ENCODE measurements around the gene RTN4RL1. TPM values are rescaled to one million over a fixed set of nuclear protein-coding genes. Genes with fewer than 3 reads are reported as not detected.

RTN4RL1 gene
- total RNA-seq, 6 donors from 2014 or later, result 5.1 to 7.3 (median 6.2) TPM

- no peak for ATAC-seq (ENCODE audit: low FRiP score in 2 of 2)
- Histone ChIP-seq H3K27ac (no peak overlapping the region), H3K27me3 (no peaks in the 10 kb centered on the region), H3K4me1 (peaks cover 6 to 10% (median 7%) of the 10 kb centered on the region in 4 donors), H3K36me3 (peaks cover 0 to 35% (median 25%) of the 10 kb centered on the region in 4 donors), H3K4me3 (no peak overlapping the region), H3K9me3 (no peaks in the 10 kb centered on the region)
- DNase-seq, result no peak
- TF ChIP-seq CTCF (IDR thresholded peaks at IDR 0.05), result no peak
- 93 to 97% methylated on average over 10 of the region's 10 CpGs for WGBS, 2 donors
Measured at GRCh38 chr17:2037155-2037554, 12.0 kb upstream of the RTN4RL1 start.

GRCh38 chr17:2035541-2036488 is 10.7 kb upstream of the RTN4RL1 start:
- peaks cover 0 to 35% (median 25%) of the 10 kb centered on the region in 4 donors for H3K36me3 ChIP-seq
- WGBS, 2 donors, result 84 to 91% methylated on average over 10 to 27 of the region's 29 CpGs
- no peak overlapping the region for H3K4me3 ChIP-seq
- DNase-seq (peak in 1 of 2 donors; percentile 72), ATAC-seq (ENCODE audit: low FRiP score in 2 of 2) (no peak)
- TF ChIP-seq EP300 (IDR thresholded peaks at IDR 0.05) (no peak), CTCF (IDR thresholded peaks at IDR 0.05) (no peak), POLR2A (IDR thresholded peaks at IDR 0.05) (no peak), POLR2AphosphoS5 (IDR thresholded peaks at IDR 0.05) (no peak)
- no peaks in the 10 kb centered on the region for H3K27me3 ChIP-seq
- H3K4me1 ChIP-seq, result peaks cover 8 to 14% (median 12%) of the 10 kb centered on the region in 4 donors
- no peaks in the 10 kb centered on the region for H3K9me3 ChIP-seq
- no peak overlapping the region for H3K27ac ChIP-seq

- 49 to 60% methylated on average over 2 to 8 of the region's 9 CpGs for WGBS, 2 donors
- TF ChIP-seq POLR2A (IDR thresholded peaks at IDR 0.05), result no peak
- no peak for ATAC-seq (ENCODE audit: low FRiP score in 2 of 2)
- peaks cover 0 to 32% (median 25%) of the 10 kb centered on the region in 4 donors for H3K36me3 ChIP-seq
- H3K4me3 ChIP-seq, result no peak overlapping the region
- peaks cover 11 to 17% (median 15%) of the 10 kb centered on the region in 4 donors for H3K4me1 ChIP-seq
- H3K27ac ChIP-seq, result no peak overlapping the region
- no peaks in the 10 kb centered on the region for H3K27me3 ChIP-seq
- DNase-seq, result no peak
- no peaks in the 10 kb centered on the region for H3K9me3 ChIP-seq
Measured at GRCh38 chr17:2034806-2035540, 9.8 kb upstream of the RTN4RL1 start.

GRCh38 chr17:2034157-2034556 is 9.0 kb upstream of the RTN4RL1 start:
- Histone ChIP-seq H3K4me1 (peaks cover 15 to 23% (median 20%) of the 10 kb centered on the region in 4 donors), H3K27me3 (no peaks in the 10 kb centered on the region), H3K36me3 (peaks cover 0 to 31% (median 24%) of the 10 kb centered on the region in 4 donors), H3K4me3 (no peak overlapping the region), H3K9me3 (no peaks in the 10 kb centered on the region), H3K27ac (no peak overlapping the region)
- no peak for ATAC-seq (ENCODE audit: low FRiP score in 2 of 2)
- DNase-seq, result no peak
- 88 to 90% methylated on average over 6 to 7 of the region's 7 CpGs for WGBS, 2 donors
- TF ChIP-seq EP300 (IDR thresholded peaks at IDR 0.05), result no peak
- no peak for TF ChIP-seq POLR2A (IDR thresholded peaks at IDR 0.05)
- no peak for TF ChIP-seq CTCF (IDR thresholded peaks at IDR 0.05)
- TF ChIP-seq POLR2AphosphoS5 (IDR thresholded peaks at IDR 0.05), result no peak

GRCh38 chr17:2033153-2033552 is 8.0 kb upstream of the RTN4RL1 start:
- TF ChIP-seq POLR2A (IDR thresholded peaks at IDR 0.05) (no peak), POLR2AphosphoS5 (IDR thresholded peaks at IDR 0.05) (no peak), CTCF (IDR thresholded peaks at IDR 0.05) (no peak), EP300 (IDR thresholded peaks at IDR 0.05) (no peak)
- H3K27me3 ChIP-seq, result no peaks in the 10 kb centered on the region
- no peak for DNase-seq
- H3K27ac ChIP-seq, result no peak overlapping the region
- H3K4me1 ChIP-seq, result peaks cover 15 to 23% (median 20%) of the 10 kb centered on the region in 4 donors
- H3K4me3 ChIP-seq, result no peak overlapping the region
- no peak for ATAC-seq (ENCODE audit: low FRiP score in 2 of 2)
- WGBS, 2 donors, result 93 to 97% methylated on average over 7 of the region's 7 CpGs
- peaks cover 0 to 31% (median 24%) of the 10 kb centered on the region in 4 donors for H3K36me3 ChIP-seq
- no peaks in the 10 kb centered on the region for H3K9me3 ChIP-seq
